ENCODE data around the gene ARL9. TPM values are rescaled to one million over a fixed set of nuclear protein-coding genes. Genes with fewer than 3 reads are reported as not detected.

The ARL9 gene
- total RNA-seq, 1 experiment from 2014 or later = not detected

DNA sequence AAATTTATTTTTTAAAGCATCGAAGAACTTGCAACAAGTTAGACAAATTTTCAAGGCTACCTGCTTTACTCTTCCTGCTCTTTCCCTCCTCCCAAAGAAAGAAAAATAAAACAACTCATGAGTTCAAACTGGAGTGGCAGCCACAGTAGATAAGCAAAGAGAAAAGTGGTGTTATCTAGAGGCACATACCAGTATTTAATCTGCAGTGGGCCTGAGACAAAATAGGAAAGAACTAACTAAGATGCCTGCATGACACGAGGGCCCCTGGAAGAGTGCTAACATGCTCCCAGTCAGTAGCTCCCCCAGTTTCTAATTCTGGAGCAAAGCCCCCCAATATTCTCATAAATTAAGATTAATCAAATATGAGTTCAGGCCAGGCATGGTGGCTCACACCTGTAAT is 7.9 kb downstream of the ARL9 start:
- in situ Hi-C loops (cut with HindIII; ENCODE audit: low pct_unique_long_range_greater_than_20kb, low sequenced_read_pairs) = no loop called here
- no peak for DNase-seq (ENCODE audit: low read depth)

DNA sequence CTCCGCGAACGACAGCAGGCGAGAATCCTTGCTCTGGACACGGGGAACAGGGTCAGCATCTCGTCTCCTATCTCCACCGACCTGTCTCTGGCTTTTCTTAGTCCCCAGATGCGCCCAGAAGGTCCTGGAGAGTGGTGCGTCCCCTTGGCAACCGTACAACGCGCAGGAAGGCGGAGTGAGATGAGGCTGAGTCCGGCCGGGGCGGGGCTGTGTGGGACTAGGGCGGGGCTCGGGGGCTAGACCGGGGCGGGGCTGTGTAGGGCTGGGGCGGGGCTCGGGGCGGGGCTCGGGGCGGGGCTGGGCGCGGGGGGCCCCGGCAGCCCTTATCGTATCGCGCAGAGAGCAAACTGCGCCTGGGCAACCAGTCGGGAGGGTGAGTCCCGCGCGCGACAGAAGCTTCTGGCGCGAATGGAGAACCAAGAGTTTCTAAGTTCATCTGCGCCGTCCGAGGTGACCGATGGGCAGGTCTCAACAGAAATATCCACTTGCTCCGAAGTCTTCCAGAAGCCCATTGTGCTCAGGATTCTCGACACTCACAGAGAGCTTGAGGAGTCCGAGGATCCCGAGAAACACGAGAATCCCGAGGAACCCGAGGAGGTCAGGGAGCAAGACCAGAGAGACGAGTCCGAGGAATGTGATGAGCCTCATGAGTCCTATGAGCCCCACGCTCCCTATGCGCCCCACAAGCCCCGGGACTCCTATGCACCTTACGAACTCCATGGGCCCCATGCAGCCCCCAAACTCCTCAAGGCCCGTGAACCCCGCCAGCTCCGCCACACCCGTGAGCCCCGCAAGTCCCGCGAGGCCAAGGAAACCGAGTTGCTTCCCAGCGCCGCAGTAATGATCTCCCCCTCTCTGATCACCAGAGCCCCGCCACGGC is 24.9 kb downstream of the ARL9 start:
- DNase-seq (ENCODE audit: low read depth) = peak; percentile 52
- in situ Hi-C loops (cut with HindIII; ENCODE audit: low pct_unique_long_range_greater_than_20kb, low sequenced_read_pairs) = no loop called here

DNA sequence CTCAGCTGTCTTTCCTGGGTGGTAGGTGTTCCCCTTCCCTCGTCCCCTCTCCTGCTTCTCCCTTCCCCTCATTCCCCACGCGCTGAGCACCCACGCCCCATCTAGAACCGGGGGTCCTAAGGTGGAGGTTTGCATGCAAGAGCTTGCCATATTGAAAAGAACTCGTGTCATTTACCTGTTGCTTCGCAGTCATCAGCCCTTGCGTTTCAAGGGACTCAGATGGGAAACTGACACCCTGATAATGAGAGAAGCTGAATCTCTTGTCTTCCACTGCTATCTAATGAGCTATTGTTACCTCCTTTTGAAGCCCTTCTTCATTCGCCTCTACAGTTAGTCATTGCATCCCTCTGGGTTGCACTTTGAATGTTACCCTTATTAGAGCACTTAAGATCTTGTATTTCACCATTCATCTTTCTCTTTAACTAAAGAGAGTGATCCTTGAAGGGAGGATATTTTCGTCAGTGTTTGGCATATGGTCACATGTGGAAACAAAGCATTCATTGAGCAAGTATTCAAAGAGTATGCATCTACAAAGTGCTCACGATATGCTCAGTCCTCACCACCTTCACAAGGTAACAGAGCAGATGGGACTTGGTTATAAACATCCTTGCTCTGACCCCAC is 25.7 kb downstream of the ARL9 start:
- in situ Hi-C loops (cut with HindIII; ENCODE audit: low pct_unique_long_range_greater_than_20kb, low sequenced_read_pairs) = no loop called here
- peak; percentile 4 for DNase-seq (ENCODE audit: low read depth)

DNA sequence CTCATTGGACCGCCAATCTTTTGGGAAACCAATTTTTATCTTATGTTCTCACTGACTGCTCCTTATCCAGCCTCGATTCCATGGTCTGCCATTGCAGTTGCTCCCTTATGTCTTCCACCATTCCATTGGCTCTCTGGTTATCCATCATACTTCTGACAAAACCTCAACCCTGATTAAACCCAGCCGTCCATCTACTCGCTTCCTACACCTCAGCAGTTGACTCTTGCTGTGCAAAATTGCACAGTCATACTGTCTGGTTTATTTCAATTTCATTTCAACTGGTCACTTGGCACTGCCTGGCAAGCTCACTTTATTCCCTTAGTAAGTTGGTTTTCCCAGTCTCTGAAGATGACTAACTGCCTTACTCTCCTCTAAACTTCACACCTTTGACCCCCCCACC is 26.2 kb downstream of the ARL9 start:
- in situ Hi-C loops (cut with HindIII; ENCODE audit: low pct_unique_long_range_greater_than_20kb, low sequenced_read_pairs) = no loop called here

DNA sequence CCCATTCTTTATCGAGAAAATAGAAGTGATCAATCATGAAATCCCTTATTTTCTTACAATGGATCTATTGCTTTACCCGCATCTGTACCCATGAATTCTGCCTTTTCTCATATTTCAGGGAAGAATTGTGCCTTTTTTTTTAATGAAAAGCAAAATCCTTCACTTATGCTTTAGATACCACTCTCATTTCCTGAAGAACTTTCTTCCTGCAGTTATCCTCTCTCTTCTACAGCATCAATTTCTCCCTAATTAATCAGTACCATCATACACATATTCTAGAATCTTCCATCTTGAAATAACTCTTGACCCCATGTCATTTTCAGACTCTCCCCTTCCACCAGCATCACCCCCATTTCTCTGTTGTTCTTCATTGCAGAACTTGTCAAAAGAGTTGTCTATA is 26.6 kb downstream of the ARL9 start:
- in situ Hi-C loops (cut with HindIII; ENCODE audit: low pct_unique_long_range_greater_than_20kb, low sequenced_read_pairs) = no loop called here
- DNase-seq (ENCODE audit: low read depth) = no peak

More for the DNA sequence above, 26.2 kb downstream of the ARL9 start:
- peak; percentile 22 for DNase-seq (ENCODE audit: low read depth)

DNA sequence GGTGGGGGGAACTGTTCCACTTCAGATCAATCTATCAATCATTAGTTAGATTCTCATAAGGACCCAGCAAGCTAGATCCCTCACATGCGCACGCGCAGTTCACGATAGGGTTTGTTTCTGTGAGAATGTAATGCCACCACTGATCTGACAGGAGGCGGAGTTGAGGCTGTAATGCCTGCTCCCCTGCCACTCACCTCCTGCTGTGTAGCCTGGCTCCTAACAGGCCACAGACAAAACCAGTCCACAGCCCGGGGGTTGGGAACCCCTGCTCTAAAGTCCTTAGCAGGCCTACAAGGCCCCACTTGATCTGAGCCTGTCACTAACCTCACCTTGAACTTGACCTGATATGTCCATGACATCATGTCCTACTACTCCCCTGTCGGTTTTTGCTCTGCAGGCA is 30.3 kb downstream of the ARL9 start:
- no peak for DNase-seq (ENCODE audit: low read depth)
- in situ Hi-C loops (cut with HindIII; ENCODE audit: low pct_unique_long_range_greater_than_20kb, low sequenced_read_pairs) = no loop called here

DNA sequence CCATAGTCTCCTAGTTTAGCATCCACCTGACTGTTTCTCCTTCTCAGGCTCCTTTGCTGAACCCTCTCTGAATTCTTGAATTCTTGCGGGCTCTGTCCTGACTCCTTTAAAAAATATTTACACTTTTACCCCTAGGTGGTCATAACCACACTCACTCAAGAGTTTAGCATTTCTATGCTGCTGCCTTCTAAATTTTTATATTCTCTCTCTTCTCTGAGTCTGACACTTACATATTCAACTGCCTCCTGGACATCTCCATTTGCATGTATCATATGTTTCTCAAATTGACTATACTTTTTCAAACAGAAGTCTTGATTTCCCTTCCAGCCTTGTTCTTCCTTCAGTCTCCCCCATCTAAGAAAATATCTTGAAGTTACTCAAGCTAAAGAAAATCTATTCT is 31.6 kb downstream of the ARL9 start:
- in situ Hi-C loops (cut with HindIII; ENCODE audit: low pct_unique_long_range_greater_than_20kb, low sequenced_read_pairs) = no loop called here
- no peak for DNase-seq (ENCODE audit: low read depth)

DNA sequence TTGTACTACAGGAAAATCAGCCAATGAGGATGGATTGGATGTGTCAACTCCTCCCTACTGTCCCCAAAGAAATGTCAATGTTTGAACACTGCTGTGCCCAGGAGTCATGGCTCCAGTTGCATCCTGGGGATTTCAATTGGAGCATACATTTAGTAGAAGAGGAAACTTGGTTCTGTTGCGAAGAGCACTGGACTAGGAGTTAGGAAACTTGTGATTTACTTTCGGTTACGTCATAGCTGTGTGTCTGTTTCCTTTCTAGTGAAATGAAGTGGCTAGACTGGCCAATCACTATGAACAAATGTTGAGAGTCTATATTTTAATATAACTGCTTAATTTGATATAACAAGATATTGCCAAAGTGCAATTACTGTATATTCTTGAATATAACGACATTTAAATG is 35.2 kb downstream of the ARL9 start:
- in situ Hi-C loops (cut with HindIII; ENCODE audit: low pct_unique_long_range_greater_than_20kb, low sequenced_read_pairs) = no loop called here
- DNase-seq (ENCODE audit: low read depth) = no peak

DNA sequence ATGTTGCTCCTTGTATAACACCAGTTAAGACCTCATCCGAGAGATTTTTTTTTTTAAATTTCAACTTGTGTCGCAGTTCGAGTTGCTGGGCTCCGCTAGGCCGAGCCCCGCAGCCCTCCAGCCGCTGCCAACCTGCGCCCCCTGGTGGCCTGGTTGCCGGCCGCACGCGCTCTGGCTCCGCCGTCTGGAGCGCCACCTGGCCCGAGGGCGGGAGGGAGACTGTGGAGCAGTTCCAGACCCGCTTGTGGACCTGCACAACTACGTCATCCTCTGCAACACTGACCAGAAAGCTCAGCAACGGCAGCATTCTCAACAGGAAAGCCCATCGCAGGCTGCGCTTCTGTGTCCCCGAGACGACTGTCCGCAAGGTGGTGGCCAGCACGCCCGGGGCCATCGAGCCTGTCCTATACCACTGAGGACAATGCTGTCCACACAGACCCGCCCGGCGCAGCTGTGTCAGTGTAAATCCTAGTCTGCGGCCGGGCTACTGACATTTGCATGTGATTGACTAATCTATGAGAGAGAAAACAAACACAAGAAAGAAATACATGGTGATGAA is 39.1 kb downstream of the ARL9 start:
- DNase-seq (ENCODE audit: low read depth) = peak; percentile 79

DNA sequence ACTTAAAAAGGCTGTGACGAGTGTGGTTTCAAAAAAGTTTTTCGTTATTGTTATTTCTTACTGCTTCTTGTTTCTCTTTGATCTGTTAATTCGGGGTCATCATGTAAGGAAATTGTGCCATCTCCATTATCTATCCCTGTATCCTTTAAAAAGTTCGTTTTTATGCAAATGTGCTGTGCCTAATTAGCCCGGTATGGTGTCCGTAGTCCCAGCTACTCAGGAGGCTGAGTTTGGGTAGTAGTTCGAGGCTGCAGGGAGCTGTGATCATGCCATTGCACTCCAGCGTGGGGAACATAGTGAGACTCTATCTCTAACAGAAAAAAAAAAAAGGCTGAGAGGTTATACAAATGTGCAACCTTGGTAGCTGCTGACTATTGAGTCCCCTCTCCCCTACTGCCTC is 45.1 kb downstream of the ARL9 start:
- no peak for DNase-seq (ENCODE audit: low read depth)
- in situ Hi-C loops (cut with HindIII; ENCODE audit: low pct_unique_long_range_greater_than_20kb, low sequenced_read_pairs) = no loop called here

More for the DNA sequence above, 39.1 kb downstream of the ARL9 start:
- in situ Hi-C loops (cut with HindIII; ENCODE audit: low pct_unique_long_range_greater_than_20kb, low sequenced_read_pairs) = no loop called here

DNA sequence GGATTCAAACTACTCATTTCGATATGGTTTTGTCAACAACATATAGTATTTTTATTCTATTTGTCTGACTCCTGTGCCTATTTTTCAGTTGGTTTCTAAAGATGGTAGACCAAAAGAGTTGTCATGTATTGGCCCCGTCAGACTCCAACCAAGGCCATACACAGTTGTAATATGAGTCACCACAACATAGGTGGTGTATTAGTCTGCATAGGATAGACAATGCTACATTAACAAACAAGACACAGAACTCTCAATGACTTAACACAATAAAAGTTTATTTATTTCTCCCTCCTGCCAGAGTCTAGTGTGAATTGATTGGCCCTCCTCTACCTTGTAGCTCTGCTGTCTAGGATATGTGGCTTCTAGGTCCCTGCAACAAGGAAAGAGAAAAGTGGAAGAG is 45.9 kb downstream of the ARL9 start:
- no peak for DNase-seq (ENCODE audit: low read depth)
- in situ Hi-C loops (cut with HindIII; ENCODE audit: low pct_unique_long_range_greater_than_20kb, low sequenced_read_pairs) = no loop called here

DNA sequence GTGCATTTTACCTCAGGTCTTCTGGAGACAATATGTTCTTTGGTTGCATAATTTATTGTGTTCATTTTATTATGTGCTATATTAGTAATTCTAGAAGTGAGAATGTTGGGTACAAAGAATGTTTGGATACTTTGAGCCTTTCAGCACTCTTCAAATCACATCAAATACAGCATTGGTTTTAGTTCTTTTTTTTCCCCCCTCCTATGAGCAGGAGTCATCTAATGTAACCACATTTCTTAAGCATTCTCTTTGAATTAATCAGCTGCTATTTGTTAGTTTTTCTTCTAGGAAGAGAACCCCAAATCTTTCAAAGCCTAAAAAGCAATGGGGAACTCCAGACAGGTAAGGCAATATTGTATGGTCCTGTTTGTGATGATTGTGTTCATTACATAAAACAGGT is 46.7 kb downstream of the ARL9 start:
- DNase-seq (ENCODE audit: low read depth) = no peak
- in situ Hi-C loops (cut with HindIII; ENCODE audit: low pct_unique_long_range_greater_than_20kb, low sequenced_read_pairs) = no loop called here

DNA sequence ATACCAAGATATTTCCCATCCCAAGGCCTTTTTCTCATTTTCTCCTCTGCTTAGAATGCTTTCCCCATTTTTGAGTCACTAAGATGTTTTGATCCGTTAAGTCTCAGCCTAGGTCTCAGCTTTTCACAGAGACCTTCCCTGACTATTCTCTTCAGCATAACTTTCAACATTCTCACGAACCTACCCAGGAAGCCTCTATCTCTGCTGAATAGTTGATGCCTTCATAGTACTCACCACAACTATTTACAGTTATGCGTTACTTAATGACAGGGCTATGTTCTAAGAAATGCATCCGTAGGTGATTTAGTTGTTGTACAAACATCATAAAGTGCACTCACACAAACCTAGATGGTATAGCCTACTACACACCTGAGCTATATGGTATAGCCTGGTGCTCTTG is 64.5 kb downstream of the ARL9 start:
- in situ Hi-C loops (cut with HindIII; ENCODE audit: low pct_unique_long_range_greater_than_20kb, low sequenced_read_pairs) = no loop called here
- DNase-seq (ENCODE audit: low read depth) = no peak

Other genes starting within 250 kb of the ARL9 start
- 3.2 and 9.6 TPM in 2 replicates for gene AASDH, start 118.3 kb upstream of the ARL9 start, total RNA-seq (2014; rRNA removed; shearing (Covaris generic); ENCODE audit: low replicate concordance)
- 10.7 and 14.9 TPM in 2 replicates for gene PPAT, start 70.2 kb upstream of the ARL9 start, total RNA-seq (2014; rRNA removed; shearing (Covaris generic); ENCODE audit: low replicate concordance)
- gene PAICS, start 69.5 kb upstream of the ARL9 start, total RNA-seq (2014; rRNA removed; shearing (Covaris generic); ENCODE audit: low replicate concordance) = 65.4 and 88.6 TPM in 2 replicates
- 14.5 and 18.3 TPM in 2 replicates for gene SRP72, start 38.2 kb upstream of the ARL9 start, total RNA-seq (2014; rRNA removed; shearing (Covaris generic); ENCODE audit: low replicate concordance)
- gene HOPX, start 175.5 kb downstream of the ARL9 start, total RNA-seq (2014; rRNA removed; shearing (Covaris generic); ENCODE audit: low replicate concordance) = not detected in 2 replicates